Mucosa of gallbladder (tissue), 1 donor: Measurements from ENCODE around the gene NAB2. TPM values are rescaled to one million over a fixed set of nuclear protein-coding genes. Genes with fewer than 3 reads are reported as not detected.
"Not testable (repeated sequence)": the region's sequence is repeated elsewhere in the genome, so short reads cannot be mapped to it uniquely, and the experiment has no call there.

Experiments
- DNase-seq: peaks from one replicate; pipeline ENCODE4 v3.0.0-alpha.2; 2020; ENCODE audit warnings: low spot score
- total RNA-seq: library from RNA; stranded (reverse); gene quantifications from one replicate; pipeline ENCODE4 v1.2.1, GENCODE V29; 2021
- donor health status: DM: no; HTN: no; CAD: no.

NAB2 gene
- total RNA-seq, 1 donor from 2014 or later: 21.4 TPM

GRCh38 chr12:57111031-57111734 is 22.3 kb downstream of the NAB2 start, which contains the start of gene STAT6:
Gene STAT6, minus strand, starts transcription at chr12:57111362. Its CDS starts 3,084 bp downstream, at chr12:57108278.
- DNase-seq: peak; percentile 89

- no peak for DNase-seq
These were observed 23.8 kb downstream of the NAB2 start for GRCh38 chr12:57112492-57113294.

GRCh38 chr12:57116580-57117281 is 27.8 kb downstream of the NAB2 start:
- DNase-seq: no peak

GRCh38 chr12:57118711-57119271 is 29.9 kb downstream of the NAB2 start:
- DNase-seq: no peak

- no peak for DNase-seq
These were observed 30.6 kb downstream of the NAB2 start for GRCh38 chr12:57119294-57120085.

- DNase-seq: not testable (repeated sequence)
These were observed 31.8 kb downstream of the NAB2 start for GRCh38 chr12:57120718-57121117.

- DNase-seq: no peak
These were observed 34.9 kb downstream of the NAB2 start for GRCh38 chr12:57123813-57124212.

GRCh38 chr12:57124261-57124877 is 35.5 kb downstream of the NAB2 start:
- DNase-seq: peak; percentile 84

GRCh38 chr12:57126061-57126460 is 37.1 kb downstream of the NAB2 start:
- DNase-seq: no peak

GRCh38 chr12:57126561-57126960 is 37.6 kb downstream of the NAB2 start:
- no peak for DNase-seq

GRCh38 chr12:57127101-57127725 is 38.3 kb downstream of the NAB2 start:
- peak; percentile 78 for DNase-seq

- peak; percentile 85 for DNase-seq
These were observed 39.0 kb downstream of the NAB2 start, which contains the start of gene LRP1 for GRCh38 chr12:57127726-57128518. Gene LRP1, plus strand, starts transcription at chr12:57128483. Its CDS starts 482 bp downstream, at chr12:57128965.

GRCh38 chr12:57128519-57129247 is 39.8 kb downstream of the NAB2 start:
- no peak for DNase-seq

GRCh38 chr12:57129321-57129842 is 40.5 kb downstream of the NAB2 start:
- no peak for DNase-seq

GRCh38 chr12:57129889-57130288 is 41.0 kb downstream of the NAB2 start:
- DNase-seq: no peak

- no peak for DNase-seq
These were observed 42.0 kb downstream of the NAB2 start for GRCh38 chr12:57130941-57131340.

- no peak for DNase-seq
These were observed 43.2 kb downstream of the NAB2 start for GRCh38 chr12:57131896-57132744.
